ENCODE results near the gene SEC31B. TPM values are rescaled to one million over a fixed set of nuclear protein-coding genes. Genes with fewer than 3 reads are reported as not detected.

SEC31B gene
- total and polyA plus RNA-seq, 2 donors (not counting 3 experiments of a cell fraction or from before 2014, with no cell fraction given): 11.1 to 14.4 TPM

GRCh38 chr10:100531761-100532160, 12.1 kb upstream of the SEC31B start:
- peaks cover 27% of the 10 kb centered on the region for H3K4me1 ChIP-seq (ENCODE audit: control insufficient read depth, extremely low read depth, insufficient read depth, low read length)
- H3K4me3 ChIP-seq (replicated peaks in 1 of 3; ENCODE audit: insufficient read depth in 1 of 3, low read depth in 1 of 3, low read length in 3 of 3): no peak overlapping the region
- dilution Hi-C loops (cut with MboI; ENCODE audit: extremely low pct_ligation_motif_present, low sequenced_read_pairs): no loop called here
- H3K4me2 ChIP-seq (ENCODE audit: insufficient read depth, low read length): no peak overlapping the region
- BruUV-seq (replicated peaks): no TSS peak
- no peak for FAIRE-seq
- H4K20me1 ChIP-seq (replicated peaks; ENCODE audit: control insufficient read depth, extremely low read depth, insufficient read depth, low read length): no peaks in the 10 kb centered on the region
- intact Hi-C loops (cut with micrococcal nuclease): no loop called here
- H3K9me3 ChIP-seq (replicated peaks; ENCODE audit: control insufficient read depth, insufficient read depth, low read length): no peaks in the 10 kb centered on the region
- no peaks in the 10 kb centered on the region for H3K27me3 ChIP-seq (ENCODE audit: control insufficient read depth in 2 of 2, insufficient read depth in 2 of 2, low read length in 2 of 2)
- POLR2A ChIA-PET: no interaction called here
- no peak for DNase-seq (ENCODE audit: low read depth, low spot score)
- no peaks in the 10 kb centered on the region for H3K9me1 ChIP-seq (replicated peaks; ENCODE audit: control insufficient read depth, extremely low read depth, insufficient read depth, low read length)
- peaks cover 28% of the 10 kb centered on the region for H3K79me2 ChIP-seq (ENCODE audit: control insufficient read depth, insufficient read depth, low read length)
- H3K27ac ChIP-seq (ENCODE audit: insufficient read depth, low read depth, low read length): no peak overlapping the region
- H2AFZ ChIP-seq (ENCODE audit: low read depth, low read length): no peak overlapping the region
- H3K36me3 ChIP-seq (ENCODE audit: control insufficient read depth in 2 of 2, extremely low read depth in 1 of 2, insufficient read depth in 2 of 2, low read length in 2 of 2): peaks cover under 1 to 3% of the 10 kb centered on the region in 2 experiments
- H3K9ac ChIP-seq (replicated peaks; ENCODE audit: extremely low read depth, insufficient read depth, low read length): no peak overlapping the region
- CTCF ChIA-PET: no interaction called here
- TF ChIP-seq MYC (IDR thresholded peaks at IDR 0.05; ENCODE audit: low read depth, low read length): no peak
- TF ChIP-seq POLR2AphosphoS5 (IDR thresholded peaks at IDR 0.05; ENCODE audit: insufficient read depth, low read depth, low read length): no peak
- no peak for TF ChIP-seq GATA2 (IDR thresholded peaks at IDR 0.05; ENCODE audit: insufficient read depth, insufficient read length, low read depth, low read length)
- TF ChIP-seq EZH2 (IDR thresholded peaks at IDR 0.05; ENCODE audit: borderline replicate concordance, low read depth, low read length, severe bottlenecking): no peak
- TF ChIP-seq MAX (IDR thresholded peaks at IDR 0.05; ENCODE audit: insufficient read depth, insufficient read length): no peak
- TF ChIP-seq JUN (IDR thresholded peaks at IDR 0.05; ENCODE audit: borderline replicate concordance, insufficient read depth, insufficient read length, low read depth): no peak
- no peak for TF ChIP-seq CTCF (IDR thresholded peaks at IDR 0.05; ENCODE audit: extremely low read depth in 1 of 2, insufficient read depth in 1 of 2, low read depth in 1 of 2, low read length in 2 of 2)
- no peak for TF ChIP-seq POLR2A (IDR thresholded peaks at IDR 0.05; ENCODE audit: low read depth, low read length)
- TF ChIP-seq FOS (IDR thresholded peaks at IDR 0.05; ENCODE audit: borderline replicate concordance, insufficient read depth, low read length): no peak

Measured in endothelial cell of umbilical vein (primary cell).